Measurements from ENCODE around the gene COL23A1.

The COL23A1 gene

GRCh38 chr5:178288401-178289368 is 301.5 kb downstream of the COL23A1 start:
- in situ Hi-C loops (cut with MboI; ENCODE audit: low pct_unique_long_range_greater_than_20kb, low sequenced_read_pairs, unreplicated experiment): loop anchor here (10.0 to 25.0 kb wide), 2 partner anchors 266 to 1199 kb away; no protein-coding TSS in a partner anchor
- TF ChIP-seq CTCF (IDR thresholded peaks at IDR 0.05; ENCODE audit: extremely low read depth, insufficient read depth, missing control alignments): no peak
- no peak for DNase-seq (ENCODE audit: low spot score)

GRCh38 chr5:178287791-178288105 is 302.4 kb downstream of the COL23A1 start:
- no peak for TF ChIP-seq CTCF (IDR thresholded peaks at IDR 0.05; ENCODE audit: extremely low read depth, insufficient read depth, missing control alignments)
- in situ Hi-C loops (cut with MboI; ENCODE audit: low pct_unique_long_range_greater_than_20kb, low sequenced_read_pairs, unreplicated experiment): loop anchor here (10.0 to 25.0 kb wide), 2 partner anchors 267 to 1200 kb away; no protein-coding TSS in a partner anchor
- no peak for DNase-seq (ENCODE audit: low spot score)

GRCh38 chr5:178287091-178287790 is 303.0 kb downstream of the COL23A1 start:
- in situ Hi-C loops (cut with MboI; ENCODE audit: low pct_unique_long_range_greater_than_20kb, low sequenced_read_pairs, unreplicated experiment): loop anchor here (10.0 to 25.0 kb wide), 2 partner anchors 268 to 1200 kb away; no protein-coding TSS in a partner anchor

GRCh38 chr5:178286226-178287090 is 303.7 kb downstream of the COL23A1 start:
- no peak for DNase-seq (ENCODE audit: low spot score)
- in situ Hi-C loops (cut with MboI; ENCODE audit: low pct_unique_long_range_greater_than_20kb, low sequenced_read_pairs, unreplicated experiment): loop anchor here (10.0 to 25.0 kb wide), 2 partner anchors 268 to 1201 kb away; no protein-coding TSS in a partner anchor
- TF ChIP-seq CTCF (IDR thresholded peaks at IDR 0.05; ENCODE audit: extremely low read depth, insufficient read depth, missing control alignments): no peak

More at GRCh38 chr5:178287091-178287790, 303.0 kb downstream of the COL23A1 start:
- no peak for DNase-seq (ENCODE audit: low spot score)
- no peak for TF ChIP-seq CTCF (IDR thresholded peaks at IDR 0.05; ENCODE audit: extremely low read depth, insufficient read depth, missing control alignments)

GRCh38 chr5:178285399-178286225 is 304.6 kb downstream of the COL23A1 start:
- in situ Hi-C loops (cut with MboI; ENCODE audit: low pct_unique_long_range_greater_than_20kb, low sequenced_read_pairs, unreplicated experiment): loop anchor here (10.0 to 25.0 kb wide), 2 partner anchors 269 to 1202 kb away; no protein-coding TSS in a partner anchor
- DNase-seq (ENCODE audit: low spot score): no peak
- no peak for TF ChIP-seq CTCF (IDR thresholded peaks at IDR 0.05; ENCODE audit: extremely low read depth, insufficient read depth, missing control alignments)

Measured in GM13977 (cell line).